Lower leg skin (tissue), 3 donors: ENCODE results near the gene SLC29A1.

ENCODE experiments used
- POLR2A ChIP-seq, 2 donors: fragments of 450-650 bp; IDR thresholded peaks; one replicate each; pipeline ENCODE4 v1.6.1; 2016 to 2017; ENCODE audit warnings: antibody characterized with exemption in 2 of 2, mild to moderate bottlenecking in 1 of 2, moderate library complexity in 1 of 2
- TF ChIP-seq, protein P1 (sequence below), 3 donors: fragments of 450-650 bp; IDR thresholded peaks; one replicate each; pipeline ENCODE4 v1.5.1; 2016; ENCODE audit warnings: antibody characterized with exemption in 3 of 3, mild to moderate bottlenecking in 3 of 3, moderate library complexity in 2 of 3

GRCh38 chr6:44233567-44234100 is 10.2 kb downstream of the SLC29A1 start:
- TF ChIP-seq, protein P1, sequence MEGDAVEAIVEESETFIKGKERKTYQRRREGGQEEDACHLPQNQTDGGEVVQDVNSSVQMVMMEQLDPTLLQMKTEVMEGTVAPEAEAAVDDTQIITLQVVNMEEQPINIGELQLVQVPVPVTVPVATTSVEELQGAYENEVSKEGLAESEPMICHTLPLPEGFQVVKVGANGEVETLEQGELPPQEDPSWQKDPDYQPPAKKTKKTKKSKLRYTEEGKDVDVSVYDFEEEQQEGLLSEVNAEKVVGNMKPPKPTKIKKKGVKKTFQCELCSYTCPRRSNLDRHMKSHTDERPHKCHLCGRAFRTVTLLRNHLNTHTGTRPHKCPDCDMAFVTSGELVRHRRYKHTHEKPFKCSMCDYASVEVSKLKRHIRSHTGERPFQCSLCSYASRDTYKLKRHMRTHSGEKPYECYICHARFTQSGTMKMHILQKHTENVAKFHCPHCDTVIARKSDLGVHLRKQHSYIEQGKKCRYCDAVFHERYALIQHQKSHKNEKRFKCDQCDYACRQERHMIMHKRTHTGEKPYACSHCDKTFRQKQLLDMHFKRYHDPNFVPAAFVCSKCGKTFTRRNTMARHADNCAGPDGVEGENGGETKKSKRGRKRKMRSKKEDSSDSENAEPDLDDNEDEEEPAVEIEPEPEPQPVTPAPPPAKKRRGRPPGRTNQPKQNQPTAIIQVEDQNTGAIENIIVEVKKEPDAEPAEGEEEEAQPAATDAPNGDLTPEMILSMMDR (IDR thresholded peaks at IDR 0.05), result no peak
- no peak for TF ChIP-seq POLR2A (IDR thresholded peaks at IDR 0.05)
